ENCODE measurements around the gene PTK6. TPM values are rescaled to one million over a fixed set of nuclear protein-coding genes. Genes with fewer than 3 reads are reported as not detected.
"Not testable (repeated sequence)": the region's sequence is repeated elsewhere in the genome, so short reads cannot be mapped to it uniquely, and the experiment has no call there.

Gene PTK6
- total RNA-seq, 2 donors from 2014 or later: 0.69 to 1.9 TPM

GRCh38 chr20:63488315-63489251 is 48.6 kb downstream of the PTK6 start:
- Mint-ChIP-seq H3K27me3 (peaks cover 18% of the 10 kb centered on the region), H3K9me3 (peaks cover 4% of the 10 kb centered on the region), H3K36me3 (ENCODE audit: low read depth) (no peaks in the 10 kb centered on the region), H3K27ac (no peak overlapping the region), H3K4me3 (no peak overlapping the region), H3K4me1 (peaks cover 5% of the 10 kb centered on the region)
- no peak for ATAC-seq (replicated peaks)

GRCh38 chr20:63487781-63488241 is 49.4 kb downstream of the PTK6 start:
- Mint-ChIP-seq H3K27ac (no peak overlapping the region), H3K4me1 (peaks cover 9% of the 10 kb centered on the region), H3K9me3 (peaks cover 4% of the 10 kb centered on the region), H3K4me3 (no peak overlapping the region), H3K36me3 (ENCODE audit: low read depth) (no peaks in the 10 kb centered on the region), H3K27me3 (peaks cover 21% of the 10 kb centered on the region)
- ATAC-seq (replicated peaks): no peak

GRCh38 chr20:63487116-63487764 is 49.9 kb downstream of the PTK6 start:
- no peak overlapping the region for H3K27ac Mint-ChIP-seq
- peaks cover 2% of the 10 kb centered on the region for H3K9me3 Mint-ChIP-seq
- peaks cover 8% of the 10 kb centered on the region for H3K4me1 Mint-ChIP-seq
- no peak overlapping the region for H3K4me3 Mint-ChIP-seq
- H3K36me3 Mint-ChIP-seq (ENCODE audit: low read depth): no peaks in the 10 kb centered on the region
- H3K27me3 Mint-ChIP-seq: peaks cover 22% of the 10 kb centered on the region
- ATAC-seq (replicated peaks): no peak

GRCh38 chr20:63486300-63486855 is 50.8 kb downstream of the PTK6 start:
- Mint-ChIP-seq H3K27me3 (peaks cover 22% of the 10 kb centered on the region), H3K4me3 (no peak overlapping the region), H3K27ac (no peak overlapping the region), H3K36me3 (ENCODE audit: low read depth) (no peaks in the 10 kb centered on the region), H3K9me3 (no peaks in the 10 kb centered on the region), H3K4me1 (peaks cover 5% of the 10 kb centered on the region)
- ATAC-seq (replicated peaks): no peak

- H3K27ac Mint-ChIP-seq: no peak overlapping the region
Measured at GRCh38 chr20:63484651-63485403, 52.3 kb downstream of the PTK6 start.

GRCh38 chr20:63484236-63484635 is 52.9 kb downstream of the PTK6 start:
- peaks cover 5% of the 10 kb centered on the region for H3K4me1 Mint-ChIP-seq
- no peaks in the 10 kb centered on the region for H3K9me3 Mint-ChIP-seq
- H3K27me3 Mint-ChIP-seq: peaks cover 23% of the 10 kb centered on the region
- no peak overlapping the region for H3K27ac Mint-ChIP-seq
- no peak overlapping the region for H3K4me3 Mint-ChIP-seq
- no peak for ATAC-seq (replicated peaks)
- H3K36me3 Mint-ChIP-seq (ENCODE audit: low read depth): no peaks in the 10 kb centered on the region

More at GRCh38 chr20:63484651-63485403, 52.3 kb downstream of the PTK6 start:
- Mint-ChIP-seq H3K4me1 (peaks cover 5% of the 10 kb centered on the region), H3K4me3 (no peak overlapping the region), H3K27me3 (peaks cover 23% of the 10 kb centered on the region), H3K9me3 (no peaks in the 10 kb centered on the region), H3K36me3 (ENCODE audit: low read depth) (no peaks in the 10 kb centered on the region)
- ATAC-seq (replicated peaks): no peak

GRCh38 chr20:63483834-63484233 is 53.3 kb downstream of the PTK6 start:
- Mint-ChIP-seq H3K27ac (no peak overlapping the region), H3K4me3 (no peak overlapping the region), H3K27me3 (peaks cover 23% of the 10 kb centered on the region), H3K4me1 (peaks cover 5% of the 10 kb centered on the region), H3K36me3 (ENCODE audit: low read depth) (no peaks in the 10 kb centered on the region), H3K9me3 (no peaks in the 10 kb centered on the region)
- ATAC-seq (replicated peaks): no peak

GRCh38 chr20:63482021-63482587 is 55.1 kb downstream of the PTK6 start:
- no peak overlapping the region for H3K27ac Mint-ChIP-seq
- no peak for ATAC-seq (replicated peaks)
- H3K36me3 Mint-ChIP-seq (ENCODE audit: low read depth): no peaks in the 10 kb centered on the region
- H3K27me3 Mint-ChIP-seq: peaks cover 19% of the 10 kb centered on the region
- H3K4me1 Mint-ChIP-seq: peaks cover 5% of the 10 kb centered on the region
- no peak overlapping the region for H3K4me3 Mint-ChIP-seq
- no peaks in the 10 kb centered on the region for H3K9me3 Mint-ChIP-seq

GRCh38 chr20:63481503-63481902 is 55.7 kb downstream of the PTK6 start:
- H3K4me3 Mint-ChIP-seq: no peak overlapping the region
- no peak overlapping the region for H3K27ac Mint-ChIP-seq
- H3K9me3 Mint-ChIP-seq: no peaks in the 10 kb centered on the region
- peaks cover 19% of the 10 kb centered on the region for H3K27me3 Mint-ChIP-seq
- H3K36me3 Mint-ChIP-seq (ENCODE audit: low read depth): no peaks in the 10 kb centered on the region
- peaks cover 5% of the 10 kb centered on the region for H3K4me1 Mint-ChIP-seq
- ATAC-seq (replicated peaks): no peak

GRCh38 chr20:63479695-63480419 is 57.3 kb downstream of the PTK6 start:
- not testable (repeated sequence) for ATAC-seq (replicated peaks); H3K36me3 Mint-ChIP-seq (ENCODE audit: low read depth); H3K9me3 Mint-ChIP-seq; H3K27ac Mint-ChIP-seq; H3K4me3 Mint-ChIP-seq; H3K4me1 Mint-ChIP-seq
- peaks cover 16% of the 10 kb centered on the region for H3K27me3 Mint-ChIP-seq

- Mint-ChIP-seq H3K9me3 (no peaks in the 10 kb centered on the region), H3K4me1 (peaks cover 5% of the 10 kb centered on the region), H3K27me3 (peaks cover 21% of the 10 kb centered on the region), H3K36me3 (ENCODE audit: low read depth) (no peaks in the 10 kb centered on the region), H3K4me3 (no peak overlapping the region), H3K27ac (no peak overlapping the region)
- ATAC-seq (replicated peaks): no peak
Measured at GRCh38 chr20:63478346-63479302, 58.6 kb downstream of the PTK6 start.

All from activated T-helper 17 cell treated with anti-CD3 and anti-CD28 coated beads, Interleukin-2, amount 50 U/mL, for 72 hours (primary cell).